Prostate gland (tissue), 2 donors: Measurements from ENCODE around the gene NPEPL1. TPM values are rescaled to one million over a fixed set of nuclear protein-coding genes. Genes with fewer than 3 reads are reported as not detected.
A peak's percentile ranks its signal among the peaks of the same experiment; 100 is the strongest.

Source experiments
- DNase-seq: peaks from one replicate; pipeline ENCODE4 v3.0.0-alpha.2; 2019; ENCODE audit warnings: low spot score
- H3K27ac ChIP-seq, 2 donors: fragments of 200-600 bp; sonication (generic); 2 replicates each; pipeline ENCODE4 v1.5.1; 2017 to 2019
- H3K27me3 ChIP-seq: fragments of 200-600 bp; sonication (generic); replicated peaks from 2 replicates; pipeline ENCODE4 v1.5.1; 2019; ENCODE audit not compliant: insufficient read depth
- H3K36me3 ChIP-seq, 2 donors: fragments of 200-600 bp; sonication (generic); 1 replicate in 1 of 2; 2 replicates in 1 of 2; pipeline versions ENCODE4 v1.5.1 to v1.8.1; 2017 to 2019
- H3K4me1 ChIP-seq: fragments of 200-600 bp; sonication (generic); replicated peaks from 2 replicates; pipeline ENCODE4 v1.5.1; 2019
- H3K4me3 ChIP-seq, 2 donors: fragments of 200-600 bp; sonication (generic); 2 replicates each; pipeline ENCODE4 v1.5.1; 2017 to 2019
- H3K9me3 ChIP-seq: fragments of 200-600 bp; sonication (generic); 2 replicates; pipeline ENCODE4 v1.5.1; 2017
- POLR2A ChIP-seq: fragments of 450-650 bp; IDR thresholded peaks from one replicate; pipeline ENCODE4 v1.6.1; 2016; ENCODE audit warnings: antibody characterized with exemption, mild to moderate bottlenecking
- POLR2AphosphoS5 ChIP-seq: sonication (generic); formaldehyde crosslinking; IDR thresholded peaks from one replicate; pipeline ENCODE4 v1.6.1; 2017; ENCODE audit warnings: antibody characterized with exemption
- WGBS: methylation state at CpG from one replicate; pipeline ENCODE4 v1.1.5; 2018; 5-methylcytosine and 5-hydroxymethylcytosine counted together
- intact Hi-C: fragments of 100-400 bp; cut with DNase I; formaldehyde crosslinking; loops from one replicate; pipeline ENCODE4 v1.14.2; 2022
- total RNA-seq, 2 donors: library from RNA; depleted of rRNA; stranded (reverse); fragments of >200 nt; gene quantifications; one replicate each; pipeline ENCODE4 v1.1.0, GENCODE V29; 2016
- TF ChIP-seq, protein P1 (sequence below), 4 experiments: fragments of 200-600 bp in 2 of 4; fragments of 450-650 bp in 2 of 4; sonication (generic) in 2 of 4; IDR thresholded peaks; 1 replicate in 3 of 4; 2 replicates in 1 of 4; pipeline ENCODE4 v1.5.1; 2016 to 2019; ENCODE audit warnings: antibody characterized with exemption in 4 of 4, mild to moderate bottlenecking in 2 of 4, moderate library complexity in 2 of 4

The NPEPL1 gene
- total RNA-seq, 2 donors from 2014 or later: 25.7 to 63.1 TPM

DNA sequence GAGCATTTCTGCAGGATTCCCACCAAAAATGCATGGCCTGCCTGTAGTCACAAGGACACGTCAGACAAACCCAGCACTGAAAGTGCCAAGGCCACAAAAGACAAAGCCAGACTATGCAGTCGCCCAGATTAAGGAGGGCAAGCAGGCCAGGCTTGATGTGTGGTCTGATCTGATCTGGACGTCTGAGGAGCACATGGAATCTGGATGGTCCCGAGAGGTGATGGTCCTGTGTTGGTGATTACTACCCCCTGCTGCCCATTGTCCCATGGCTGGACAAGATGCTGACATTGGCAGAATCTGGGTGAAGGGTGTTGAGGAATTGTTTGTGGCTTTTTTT is 17.1 kb downstream of the NPEPL1 start:
- no peak for TF ChIP-seq POLR2A
- TF ChIP-seq POLR2AphosphoS5: no peak
- Histone ChIP-seq H3K4me3 (no peak overlapping the region), H3K36me3 (no peaks in the 10 kb centered on the region), H3K4me1 (no peaks in the 10 kb centered on the region), H3K9me3 (no peaks in the 10 kb centered on the region), H3K27me3 (no peaks in the 10 kb centered on the region), H3K27ac (no peak overlapping the region)
- peak; percentile 3 for DNase-seq
- 74% methylated on average over 4 of the region's 4 CpGs for WGBS
- intact Hi-C loops: no loop called here

DNA sequence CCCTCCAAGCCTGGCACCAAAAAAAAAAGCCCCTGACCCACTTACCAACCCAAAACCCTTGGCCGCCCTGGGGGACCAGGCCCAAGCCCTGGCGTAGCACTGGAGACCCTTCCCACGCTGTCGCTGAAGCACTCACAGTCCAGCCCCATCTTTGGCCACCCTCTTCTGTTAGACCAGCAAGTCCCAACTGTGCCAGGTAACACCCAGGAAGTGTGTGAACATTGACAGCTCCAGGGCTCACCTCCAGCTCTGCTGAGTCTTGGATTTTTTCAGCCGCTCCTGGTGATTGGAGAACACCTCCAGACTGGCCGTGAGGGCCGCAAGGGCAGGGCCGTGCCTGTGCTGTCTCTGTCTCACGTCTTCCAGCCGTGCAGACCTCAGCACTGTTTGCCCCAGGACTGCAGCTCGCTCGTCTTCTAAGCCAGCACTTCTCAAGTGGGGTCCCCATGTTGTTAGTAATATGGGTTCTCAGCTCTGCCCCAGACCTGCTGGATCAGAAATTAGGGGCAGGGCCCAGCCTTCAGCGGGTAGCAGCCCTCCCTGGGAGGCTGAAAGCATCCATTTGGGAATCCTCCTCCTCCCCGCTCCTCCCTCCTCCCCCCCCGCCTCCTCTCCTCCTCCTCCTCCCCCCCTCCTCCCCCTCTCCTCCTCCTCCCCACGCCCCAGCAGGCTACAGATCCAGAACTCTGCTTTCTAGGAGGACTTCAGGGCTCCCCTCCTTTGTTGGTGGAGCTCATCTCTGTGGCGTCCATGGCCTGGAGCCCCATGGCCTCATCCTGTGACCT is 18.1 kb downstream of the NPEPL1 start:
- H3K27me3 ChIP-seq: no peaks in the 10 kb centered on the region
- H3K9me3 ChIP-seq: no peaks in the 10 kb centered on the region
- H3K36me3 ChIP-seq: no peaks in the 10 kb centered on the region
- H3K4me3 ChIP-seq: no peak overlapping the region
- no peak overlapping the region for H3K27ac ChIP-seq
- 87% methylated on average over 17 of the region's 17 CpGs for WGBS
- no peaks in the 10 kb centered on the region for H3K4me1 ChIP-seq
- intact Hi-C loops: no loop called here
- DNase-seq: peak; percentile 3
- TF ChIP-seq POLR2AphosphoS5 (no peak), POLR2A (no peak)
- TF ChIP-seq, protein P1, sequence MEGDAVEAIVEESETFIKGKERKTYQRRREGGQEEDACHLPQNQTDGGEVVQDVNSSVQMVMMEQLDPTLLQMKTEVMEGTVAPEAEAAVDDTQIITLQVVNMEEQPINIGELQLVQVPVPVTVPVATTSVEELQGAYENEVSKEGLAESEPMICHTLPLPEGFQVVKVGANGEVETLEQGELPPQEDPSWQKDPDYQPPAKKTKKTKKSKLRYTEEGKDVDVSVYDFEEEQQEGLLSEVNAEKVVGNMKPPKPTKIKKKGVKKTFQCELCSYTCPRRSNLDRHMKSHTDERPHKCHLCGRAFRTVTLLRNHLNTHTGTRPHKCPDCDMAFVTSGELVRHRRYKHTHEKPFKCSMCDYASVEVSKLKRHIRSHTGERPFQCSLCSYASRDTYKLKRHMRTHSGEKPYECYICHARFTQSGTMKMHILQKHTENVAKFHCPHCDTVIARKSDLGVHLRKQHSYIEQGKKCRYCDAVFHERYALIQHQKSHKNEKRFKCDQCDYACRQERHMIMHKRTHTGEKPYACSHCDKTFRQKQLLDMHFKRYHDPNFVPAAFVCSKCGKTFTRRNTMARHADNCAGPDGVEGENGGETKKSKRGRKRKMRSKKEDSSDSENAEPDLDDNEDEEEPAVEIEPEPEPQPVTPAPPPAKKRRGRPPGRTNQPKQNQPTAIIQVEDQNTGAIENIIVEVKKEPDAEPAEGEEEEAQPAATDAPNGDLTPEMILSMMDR (IDR thresholded peaks at IDR 0.05): no peak

DNA sequence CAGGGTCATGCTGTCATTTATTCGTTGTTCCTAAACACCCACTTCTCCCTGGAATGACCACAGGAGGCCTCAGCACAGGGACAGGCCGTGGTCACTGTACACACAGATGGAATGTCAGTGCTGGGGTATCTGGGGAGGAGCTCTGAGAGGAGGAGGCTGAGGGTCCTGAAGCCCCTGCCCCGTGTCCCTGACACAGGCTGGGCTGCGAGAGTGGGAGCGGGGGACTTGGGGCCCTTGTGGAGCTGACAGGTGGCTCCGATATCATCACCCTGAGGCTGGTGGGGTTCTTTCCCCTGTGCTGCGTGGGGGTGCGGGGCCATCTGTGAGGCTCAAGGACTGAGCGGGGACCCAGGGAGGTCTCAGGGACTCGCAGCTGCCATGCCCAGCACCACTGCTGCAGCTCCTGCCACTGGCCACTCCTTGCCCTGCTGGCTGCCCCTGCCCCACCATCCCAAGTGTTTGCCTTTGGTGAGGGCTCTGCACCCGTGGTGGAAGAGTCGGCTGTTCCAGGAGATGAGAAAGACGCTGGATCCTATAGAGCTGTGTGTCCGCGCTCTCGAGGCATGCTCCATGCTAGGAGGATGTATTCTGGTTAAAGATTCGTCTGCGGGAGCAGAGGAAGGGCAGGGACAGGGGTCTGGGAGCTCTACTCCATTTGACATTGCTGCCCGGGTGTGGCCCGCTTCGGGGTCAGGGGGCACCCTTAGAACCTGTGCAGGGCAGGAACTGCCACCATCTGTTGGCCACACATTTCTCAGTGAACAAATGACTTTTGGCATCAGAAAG is 18.9 kb downstream of the NPEPL1 start:
- H3K4me1 ChIP-seq: no peaks in the 10 kb centered on the region
- H3K27ac ChIP-seq: no peak overlapping the region
- H3K36me3 ChIP-seq: no peaks in the 10 kb centered on the region
- 92% methylated on average over 21 of the region's 21 CpGs for WGBS
- no peak for TF ChIP-seq POLR2AphosphoS5
- TF ChIP-seq POLR2A: no peak
- TF ChIP-seq, protein P1 (IDR thresholded peaks at IDR 0.05): no peak
- intact Hi-C loops: no loop called here
- no peak overlapping the region for H3K4me3 ChIP-seq
- H3K27me3 ChIP-seq: no peaks in the 10 kb centered on the region
- no peaks in the 10 kb centered on the region for H3K9me3 ChIP-seq
- DNase-seq: peak; percentile 2

DNA sequence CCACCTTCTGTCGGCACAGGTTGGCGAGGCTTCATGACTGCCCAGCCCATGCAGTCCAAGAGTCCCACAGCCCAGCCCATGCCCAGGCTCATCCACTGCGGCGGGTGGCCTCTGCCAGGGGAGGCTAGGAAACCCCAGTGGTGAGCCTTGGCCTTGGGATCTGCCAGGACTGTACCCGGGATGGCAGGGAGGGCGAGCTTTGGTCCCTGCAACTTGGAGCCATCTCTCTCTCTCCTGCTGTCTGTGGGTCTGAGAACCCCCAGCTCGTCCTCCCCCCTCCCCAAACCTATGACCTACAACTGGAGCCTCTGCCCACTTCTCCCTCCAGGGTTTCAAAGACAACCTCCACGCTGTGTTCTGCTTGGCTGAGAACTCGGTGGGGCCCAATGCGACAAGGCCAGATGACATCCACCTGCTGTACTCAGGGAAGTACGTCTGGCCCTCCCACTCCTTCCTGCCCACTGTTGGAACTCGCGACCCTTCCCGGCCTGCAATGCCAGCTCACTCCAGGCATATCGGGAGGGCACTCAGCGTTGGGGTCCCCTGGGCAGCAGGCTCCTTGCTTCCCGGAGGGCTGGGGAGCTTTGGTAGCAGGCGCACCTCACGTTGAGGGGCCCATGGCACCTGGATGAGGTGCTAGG is 19.7 kb downstream of the NPEPL1 start:
- WGBS: 85% methylated on average over 17 of the region's 19 CpGs
- peak; percentile 3 for DNase-seq
- Histone ChIP-seq H3K27me3 (no peaks in the 10 kb centered on the region), H3K4me1 (no peaks in the 10 kb centered on the region), H3K36me3 (no peaks in the 10 kb centered on the region), H3K9me3 (no peaks in the 10 kb centered on the region), H3K27ac (no peak overlapping the region), H3K4me3 (no peak overlapping the region)
- intact Hi-C loops: no loop called here
- TF ChIP-seq POLR2A (no peak), POLR2AphosphoS5 (no peak)
- TF ChIP-seq, protein P1 (IDR thresholded peaks at IDR 0.05): no peak
